HepG2 (cell line): ENCODE measurements around the gene TPRG1.

Experiments used
- CTCF ChIP-seq: sonication (generic); formaldehyde crosslinking; IDR thresholded peaks from 2 replicates; pipeline ENCODE4 v1.5.0; 2020; ENCODE audit warnings: mild to moderate bottlenecking, missing genetic modification reagents, moderate library complexity
- MLLT10 ChIP-seq: sonication (generic); formaldehyde crosslinking; IDR thresholded peaks from 2 replicates; pipeline ENCODE4 v1.4.0; 2020; ENCODE audit warnings: missing genetic modification reagents
- ZFP36 ChIP-seq: fragments of 150-350 bp; IDR thresholded peaks from 2 replicates; pipeline ENCODE4 v1.6.1; 2018; ENCODE audit warnings: borderline replicate concordance, low read length, low read depth; ENCODE audit not compliant: partially characterized antibody
- ZNF44 ChIP-seq: sonication (generic); formaldehyde crosslinking; IDR thresholded peaks from 2 replicates; pipeline ENCODE4 v1.5.1; 2020; ENCODE audit warnings: mild to moderate bottlenecking, missing genetic modification reagents

- no peak for TF ChIP-seq ZFP36
- TF ChIP-seq CTCF (CRISPR knock-in tag): no peak
- no peak for TF ChIP-seq MLLT10
- no peak for TF ChIP-seq ZNF44 (CRISPR knock-in tag)
These were observed 139.8 kb downstream of the TPRG1 start for GRCh38 chr3:189311521-189311920.
